GM10266 (cell line): ENCODE data around the gene AKR1C1.
"Not testable (repeated sequence)": the region's sequence is repeated elsewhere in the genome, so short reads cannot be mapped to it uniquely, and the experiment has no call there.

Experiments
- DNase-seq: peaks from one replicate; pipeline ENCODE4 v3.0.0; 2012; ENCODE audit errors: extremely low spot score
- TF ChIP-seq, protein P1 (sequence below): IDR thresholded peaks from 2 replicates; pipeline ENCODE4 v1.5.1; 2012; ENCODE audit warnings: mild to moderate bottlenecking, low read depth; ENCODE audit not compliant: control insufficient read depth, insufficient read depth; ENCODE audit errors: missing control alignments

AKR1C1 gene

DNA sequence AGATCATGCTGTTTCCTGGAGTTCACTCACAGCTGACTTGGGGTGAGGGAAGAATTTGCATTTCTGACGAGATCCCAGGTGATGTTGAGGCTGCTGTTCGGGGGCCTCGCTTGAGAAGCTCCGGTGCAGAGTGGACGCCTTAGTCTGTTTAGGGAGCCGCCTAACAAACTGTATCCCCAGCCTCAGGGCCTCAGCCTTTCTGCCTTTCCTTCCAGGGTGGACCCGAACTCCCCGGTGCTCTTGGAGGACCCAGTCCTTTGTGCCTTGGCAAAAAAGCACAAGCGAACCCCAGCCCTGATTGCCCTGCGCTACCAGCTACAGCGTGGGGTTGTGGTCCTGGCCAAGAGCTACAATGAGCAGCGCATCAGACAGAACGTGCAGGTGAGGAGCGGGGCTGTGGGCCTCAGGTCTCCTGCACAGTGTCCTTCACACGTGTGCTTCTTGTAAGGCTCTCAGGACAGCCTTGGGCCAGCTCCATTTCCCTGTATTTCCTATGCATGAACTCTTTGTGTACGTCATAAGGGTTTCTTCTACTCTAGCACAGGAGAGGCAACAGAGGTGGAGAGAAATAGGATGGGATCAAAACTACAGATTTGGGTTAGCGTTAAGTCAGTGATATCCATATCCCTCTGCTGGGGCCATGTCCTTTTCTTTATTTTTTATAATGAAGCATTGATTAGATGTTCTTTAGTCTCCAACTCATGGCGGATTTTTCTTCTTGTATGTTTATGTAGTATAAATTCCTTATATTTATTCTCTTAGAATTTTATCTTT is 9.3 kb downstream of the AKR1C1 start:
- DNase-seq = not testable (repeated sequence)

GRCh38 chr10:4973294-4973693 is 10.1 kb downstream of the AKR1C1 start:
- DNase-seq = not testable (repeated sequence)

DNA sequence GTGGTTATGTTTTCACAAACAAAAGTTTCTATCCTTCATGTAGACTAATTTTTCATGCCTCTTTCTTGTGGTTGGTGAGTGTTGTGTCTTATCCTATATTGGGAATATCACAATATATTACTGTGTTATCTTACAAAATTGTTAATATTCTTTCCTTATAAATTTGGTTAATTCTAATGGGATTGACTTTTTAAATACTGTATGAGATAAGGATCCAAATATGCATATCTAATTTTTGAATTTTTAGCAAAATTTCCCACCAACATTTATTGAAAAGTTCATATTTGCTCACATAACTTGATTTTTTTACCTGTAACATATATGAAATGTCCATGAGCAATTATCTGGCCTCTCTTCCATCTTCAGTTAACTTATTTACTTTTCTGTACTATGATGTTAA is 11.2 kb downstream of the AKR1C1 start:
- not testable (repeated sequence) for DNase-seq

DNA sequence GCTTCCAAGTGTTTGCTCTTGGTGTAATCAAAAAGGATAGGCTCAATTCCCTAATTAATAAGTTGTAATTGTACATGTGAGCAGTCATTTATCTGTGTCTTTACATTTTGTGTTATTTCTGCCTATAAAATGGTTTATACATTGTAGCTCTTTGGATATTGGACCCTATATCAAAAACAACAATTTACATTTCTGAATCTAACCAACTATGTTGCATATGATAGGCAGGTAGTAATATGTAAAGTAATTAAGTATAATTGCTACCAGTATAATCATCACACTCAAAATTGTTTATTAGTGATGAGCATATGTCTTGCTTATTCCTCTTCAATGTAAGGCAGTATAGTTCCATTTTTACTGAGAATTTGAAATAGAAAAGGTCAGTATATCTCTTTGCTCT is 13.8 kb downstream of the AKR1C1 start:
- TF ChIP-seq, protein P1, sequence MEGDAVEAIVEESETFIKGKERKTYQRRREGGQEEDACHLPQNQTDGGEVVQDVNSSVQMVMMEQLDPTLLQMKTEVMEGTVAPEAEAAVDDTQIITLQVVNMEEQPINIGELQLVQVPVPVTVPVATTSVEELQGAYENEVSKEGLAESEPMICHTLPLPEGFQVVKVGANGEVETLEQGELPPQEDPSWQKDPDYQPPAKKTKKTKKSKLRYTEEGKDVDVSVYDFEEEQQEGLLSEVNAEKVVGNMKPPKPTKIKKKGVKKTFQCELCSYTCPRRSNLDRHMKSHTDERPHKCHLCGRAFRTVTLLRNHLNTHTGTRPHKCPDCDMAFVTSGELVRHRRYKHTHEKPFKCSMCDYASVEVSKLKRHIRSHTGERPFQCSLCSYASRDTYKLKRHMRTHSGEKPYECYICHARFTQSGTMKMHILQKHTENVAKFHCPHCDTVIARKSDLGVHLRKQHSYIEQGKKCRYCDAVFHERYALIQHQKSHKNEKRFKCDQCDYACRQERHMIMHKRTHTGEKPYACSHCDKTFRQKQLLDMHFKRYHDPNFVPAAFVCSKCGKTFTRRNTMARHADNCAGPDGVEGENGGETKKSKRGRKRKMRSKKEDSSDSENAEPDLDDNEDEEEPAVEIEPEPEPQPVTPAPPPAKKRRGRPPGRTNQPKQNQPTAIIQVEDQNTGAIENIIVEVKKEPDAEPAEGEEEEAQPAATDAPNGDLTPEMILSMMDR = no peak
- no peak for DNase-seq

DNA sequence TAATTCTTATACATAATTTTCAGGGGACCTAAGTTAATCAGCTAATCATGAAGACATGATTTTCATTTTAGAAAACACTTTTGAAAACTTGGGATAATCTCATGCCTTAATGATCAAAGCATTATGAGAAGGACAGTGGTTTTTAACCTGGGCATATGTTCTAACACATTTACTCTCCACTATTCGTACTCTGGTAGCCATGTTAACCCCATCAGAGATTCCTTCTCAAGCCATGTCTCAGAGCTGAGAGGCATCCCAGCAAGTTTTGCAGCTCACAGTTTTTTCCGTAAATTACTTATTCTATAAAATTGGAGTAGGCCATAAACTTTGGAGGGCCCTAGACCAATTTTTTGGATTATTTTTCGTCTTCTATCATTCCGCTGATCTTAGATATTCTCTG is 15.7 kb downstream of the AKR1C1 start:
- no peak for DNase-seq
- TF ChIP-seq, protein P1 = no peak

GRCh38 chr10:4980793-4981192 is 17.6 kb downstream of the AKR1C1 start:
- TF ChIP-seq, protein P1 = no peak

DNA sequence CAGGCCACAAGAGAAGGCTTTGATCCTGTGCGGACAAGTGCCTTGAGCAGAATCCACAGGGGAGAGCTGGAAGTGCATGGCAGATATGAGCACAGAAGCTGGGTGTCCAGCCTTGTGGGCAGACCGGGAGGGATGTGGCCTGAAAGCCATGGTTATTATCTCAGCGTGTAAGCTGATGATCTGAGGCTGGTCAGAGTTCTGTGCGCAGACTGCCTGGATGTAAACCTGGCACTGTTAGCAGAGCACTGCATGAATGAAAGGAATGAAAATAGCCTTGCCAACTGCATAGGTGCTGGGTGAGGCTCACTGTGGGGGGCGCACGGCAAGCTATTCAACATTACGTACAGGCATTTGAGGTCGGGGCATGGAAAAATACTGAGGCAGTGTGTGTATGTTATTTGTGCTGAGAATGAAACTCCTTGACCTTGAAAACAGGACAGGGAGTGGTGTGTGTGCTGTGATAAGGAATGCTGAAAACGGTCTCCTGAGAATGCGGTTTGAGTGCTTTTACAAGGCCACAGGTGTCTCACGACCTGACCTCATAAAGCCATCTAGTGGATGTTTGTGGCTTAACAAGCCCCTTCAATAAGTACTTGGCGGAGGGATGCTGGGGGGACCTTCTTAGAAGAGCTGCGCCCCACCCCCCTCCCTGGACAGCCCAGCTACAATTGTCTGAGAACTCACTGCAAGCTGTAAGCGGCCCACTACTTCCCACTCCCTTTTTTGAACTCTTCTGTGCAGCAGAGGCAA is 18.7 kb downstream of the AKR1C1 start:
- peak; percentile 6 for DNase-seq

More at GRCh38 chr10:4980793-4981192, 17.6 kb downstream of the AKR1C1 start:
- DNase-seq = no peak

DNA sequence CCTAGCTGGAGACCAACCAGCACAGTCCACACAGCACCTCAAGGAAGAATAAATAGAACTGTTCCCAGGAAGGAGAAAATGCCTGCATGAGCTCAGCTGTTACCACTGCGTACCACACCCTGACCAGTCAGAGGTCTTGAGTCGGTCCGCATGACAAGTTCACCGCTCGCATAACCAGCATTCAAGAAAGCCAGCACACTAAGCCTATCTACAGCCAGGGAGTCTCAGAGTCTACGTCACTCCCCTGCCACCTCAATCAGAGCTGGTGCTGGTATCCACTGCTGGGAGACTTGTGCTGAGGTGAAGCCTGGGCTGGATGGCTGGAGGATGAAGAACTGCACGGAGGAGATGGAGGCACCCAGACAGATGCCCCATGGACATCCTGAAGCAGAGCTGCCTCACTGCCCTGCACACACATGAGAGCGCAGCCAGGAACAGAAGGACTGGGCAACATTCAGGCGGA is 19.6 kb downstream of the AKR1C1 start:
- TF ChIP-seq, protein P1 = no peak
- DNase-seq = no peak

More for the DNA sequence above, 18.7 kb downstream of the AKR1C1 start:
- TF ChIP-seq, protein P1 = peak; percentile 49
